SK-N-SH treated with all-trans-retinoic acid at 6 μM for 48 hours (cell line): ENCODE measurements around the gene WDR62.

Experiments used
- ARNTL ChIP-seq: fragments of 450-650 bp; formaldehyde crosslinking; IDR thresholded peaks from 2 replicates; pipeline ENCODE4 v1.5.0; 2020; ENCODE audit warnings: low read depth, mild to moderate bottlenecking, moderate library complexity, borderline replicate concordance
- BACH2 ChIP-seq: fragments of 250-450 bp; sonication (Bioruptor Pico); IDR thresholded peaks from 2 replicates; pipeline ENCODE4 v1.9.0; 2021; ENCODE audit warnings: mild to moderate bottlenecking, borderline replicate concordance
- CREB5 ChIP-seq: fragments of 250-450 bp; sonication (Bioruptor Pico); IDR thresholded peaks from 2 replicates; pipeline ENCODE4 v1.5.1; 2020; ENCODE audit warnings: low read depth, mild to moderate bottlenecking, moderate library complexity
- PATZ1 ChIP-seq: fragments of 250-450 bp; sonication (Bioruptor Pico); IDR thresholded peaks from 2 replicates; pipeline ENCODE4 v1.8.0; 2020; ENCODE audit warnings: mild to moderate bottlenecking, moderate library complexity, borderline replicate concordance
- PPARA ChIP-seq: fragments of 250-450 bp; sonication (Bioruptor Pico); IDR thresholded peaks from 2 replicates; pipeline ENCODE4 v1.5.0; 2020; ENCODE audit warnings: mild to moderate bottlenecking, borderline replicate concordance
- TSHZ2 ChIP-seq: fragments of 250-450 bp; sonication (Bioruptor Pico); IDR thresholded peaks from 2 replicates; pipeline ENCODE4 v1.5.0; 2020; ENCODE audit warnings: mild to moderate bottlenecking, moderate library complexity
- ZC3H10 ChIP-seq: fragments of 250-450 bp; sonication (Bioruptor Pico); IDR thresholded peaks from 2 replicates; pipeline ENCODE4 v1.5.1; 2021; ENCODE audit warnings: mild to moderate bottlenecking, moderate library complexity
- ZFP3 ChIP-seq: fragments of 250-450 bp; sonication (Bioruptor Pico); IDR thresholded peaks from 2 replicates; pipeline ENCODE4 v1.5.0; 2020; ENCODE audit warnings: mild to moderate bottlenecking, moderate library complexity
- ZNF70 ChIP-seq: fragments of 450-650 bp; formaldehyde crosslinking; IDR thresholded peaks from 2 replicates; pipeline ENCODE4 v1.5.0; 2020; ENCODE audit warnings: mild to moderate bottlenecking, moderate library complexity

GRCh38 chr19:36120984-36121358 is 66.3 kb downstream of the WDR62 start:
- TF ChIP-seq ZNF70 (CRISPR knock-in tag) (no peak), ARNTL (no peak), PATZ1 (CRISPR knock-in tag) (no peak), BACH2 (CRISPR knock-in tag) (no peak), CREB5 (CRISPR knock-in tag) (no peak), ZC3H10 (CRISPR knock-in tag) (no peak), ZFP3 (no peak), PPARA (CRISPR knock-in tag) (no peak), TSHZ2 (CRISPR knock-in tag) (no peak)
